Measurements from ENCODE around the gene SPHK1. TPM values are rescaled to one million over a fixed set of nuclear protein-coding genes. Genes with fewer than 3 reads are reported as not detected.

SPHK1 gene
- total and polyA plus RNA-seq, 2 donors (not counting 3 experiments of a cell fraction or from before 2014, with no cell fraction given): 85.6 to 97.4 TPM

GRCh38 chr17:76370261-76370993, 14.0 kb upstream of the SPHK1 start:
- dilution Hi-C loops (cut with MboI; ENCODE audit: extremely low pct_ligation_motif_present, low sequenced_read_pairs): no loop called here
- Histone ChIP-seq H3K27me3 (ENCODE audit: control insufficient read depth in 2 of 2, insufficient read depth in 2 of 2, low read length in 2 of 2) (no peaks in the 10 kb centered on the region), H3K9ac (replicated peaks; ENCODE audit: extremely low read depth, insufficient read depth, low read length) (peak overlapping the region; percentile 81), H3K4me2 (ENCODE audit: insufficient read depth, low read length) (peak overlapping the region; percentile 18), H3K4me1 (ENCODE audit: control insufficient read depth, extremely low read depth, insufficient read depth, low read length) (peaks cover 28% of the 10 kb centered on the region), H3K4me3 (replicated peaks in 1 of 3; ENCODE audit: insufficient read depth in 1 of 3, low read depth in 1 of 3, low read length in 3 of 3) (no peak overlapping the region), H4K20me1 (replicated peaks; ENCODE audit: control insufficient read depth, extremely low read depth, insufficient read depth, low read length) (no peaks in the 10 kb centered on the region), H3K36me3 (ENCODE audit: control insufficient read depth in 2 of 2, extremely low read depth in 1 of 2, insufficient read depth in 2 of 2, low read length in 2 of 2) (no peaks in the 10 kb centered on the region), H3K9me1 (replicated peaks; ENCODE audit: control insufficient read depth, extremely low read depth, insufficient read depth, low read length) (no peaks in the 10 kb centered on the region), H3K79me2 (ENCODE audit: control insufficient read depth, insufficient read depth, low read length) (no peaks in the 10 kb centered on the region), H3K27ac (ENCODE audit: insufficient read depth, low read depth, low read length) (peak overlapping the region; percentile 97), H2AFZ (ENCODE audit: low read depth, low read length) (no peak overlapping the region), H3K9me3 (replicated peaks; ENCODE audit: control insufficient read depth, insufficient read depth, low read length) (no peaks in the 10 kb centered on the region)
- intact Hi-C loops (cut with micrococcal nuclease): loop anchor here (1.0 kb wide), 4 partner anchors 15 to 55 kb away; no protein-coding TSS in a partner anchor
- no TSS peak for BruUV-seq (replicated peaks)
- TF ChIP-seq POLR2A (IDR thresholded peaks at IDR 0.05; ENCODE audit: low read depth, low read length) (no peak), CTCF (IDR thresholded peaks at IDR 0.05; ENCODE audit: extremely low read depth in 1 of 2, insufficient read depth in 1 of 2, low read depth in 1 of 2, low read length in 2 of 2) (peak; percentile 56 to 62), FOS (IDR thresholded peaks at IDR 0.05; ENCODE audit: borderline replicate concordance, insufficient read depth, low read length) (peak; percentile 91), MAX (IDR thresholded peaks at IDR 0.05; ENCODE audit: insufficient read depth, insufficient read length) (no peak), EZH2 (IDR thresholded peaks at IDR 0.05; ENCODE audit: borderline replicate concordance, low read depth, low read length, severe bottlenecking) (no peak), POLR2AphosphoS5 (IDR thresholded peaks at IDR 0.05; ENCODE audit: insufficient read depth, low read depth, low read length) (peak; percentile 78), JUN (IDR thresholded peaks at IDR 0.05; ENCODE audit: borderline replicate concordance, insufficient read depth, insufficient read length, low read depth) (peak; percentile 93), MYC (IDR thresholded peaks at IDR 0.05; ENCODE audit: low read depth, low read length) (no peak), GATA2 (IDR thresholded peaks at IDR 0.05; ENCODE audit: insufficient read depth, insufficient read length, low read depth, low read length) (peak; percentile 67)
- ChIA-PET CTCF (interaction anchor here (0.6 to 3.6 kb wide), 28 partner anchors 8 to 341 kb away, joined by 3 to 106 read pairs (median 5); partner anchors contain the start of genes PRPSAP1, QRICH2 and SPHK1), POLR2A (interaction anchor here (0.8 to 1.8 kb wide), 4 partner anchors 12 to 18 kb away, joined by 3 to 13 read pairs (median 8); partner anchors contain the start of gene SPHK1)
- DNase-seq (ENCODE audit: low read depth, low spot score) (peak; percentile 92), FAIRE-seq (peak; percentile 97)

Data from endothelial cell of umbilical vein (primary cell).